SU-DHL-6 (cell line): ENCODE measurements around the gene MEI4.

Experiments
- CTCF ChIP-seq: fragments of 200-600 bp; sonication (generic); IDR thresholded peaks from one replicate; pipeline ENCODE4 v1.5.1; 2017; ENCODE audit warnings: antibody characterized with exemption, mild to moderate bottlenecking, low read length, moderate library complexity; ENCODE audit not compliant: insufficient read depth, poor library complexity, severe bottlenecking
- EZH2phosphoT487 ChIP-seq: fragments of 200-600 bp; sonication (generic), shearing (Covaris generic); conservative IDR thresholded peaks from 2 replicates; pipeline ENCODE4 v1.6.1; 2018; ENCODE audit warnings: mild to moderate bottlenecking, antibody characterized with exemption, low read length, moderate library complexity, mixed read lengths

GRCh38 chr6:77620278-77620882 is 32.5 kb upstream of the MEI4 start:
- TF ChIP-seq CTCF (peak; percentile 37), EZH2phosphoT487 (no peak)
